GM13976 (cell line): ENCODE data around the gene KLHL13.

Experiments
- DNase-seq: peaks from one replicate; pipeline ENCODE4 v3.0.0; 2012; ENCODE audit warnings: low spot score
- CTCF ChIP-seq: IDR thresholded peaks from 2 replicates; pipeline ENCODE4 v1.5.1; 2012; ENCODE audit warnings: borderline replicate concordance, mild to moderate bottlenecking; ENCODE audit not compliant: insufficient read depth; ENCODE audit errors: extremely low read depth, missing control alignments, control extremely low read depth
- in situ Hi-C: fragments of 300-500 bp; cut with MboI; formaldehyde crosslinking; loops from one replicate; pipeline ENCODE4 v1.12.0; 2022; ENCODE audit warnings: low sequenced_read_pairs, mixed read lengths, inconsistent platforms; ENCODE audit not compliant: unreplicated experiment

The KLHL13 gene

GRCh38 chrX:118117741-118118140 lies 1.1 kb upstream of the KLHL13 start:
- no peak for DNase-seq
- in situ Hi-C loops, result no loop called here
- no peak for TF ChIP-seq CTCF

- in situ Hi-C loops, result no loop called here
- no peak for TF ChIP-seq CTCF
- DNase-seq, result peak; percentile 40
Measured at GRCh38 chrX:118115953-118116712, 477 bp downstream of the KLHL13 start.

GRCh38 chrX:118114971-118115370 lies 1.6 kb downstream of the KLHL13 start:
- DNase-seq, result no peak
- TF ChIP-seq CTCF, result no peak
- in situ Hi-C loops, result no loop called here

GRCh38 chrX:118109065-118109464 lies 7.5 kb downstream of the KLHL13 start:
- no peak for DNase-seq
- in situ Hi-C loops, result no loop called here
- no peak for TF ChIP-seq CTCF

GRCh38 chrX:118108304-118108703 lies 8.3 kb downstream of the KLHL13 start:
- no peak for TF ChIP-seq CTCF
- no peak for DNase-seq
- in situ Hi-C loops, result no loop called here

GRCh38 chrX:118100091-118100490 lies 16.5 kb downstream of the KLHL13 start:
- TF ChIP-seq CTCF, result no peak
- no peak for DNase-seq
- in situ Hi-C loops, result no loop called here
